GM03348 (cell line): ENCODE data around the gene RDX.
A peak's percentile ranks its signal among the peaks of the same experiment; 100 is the strongest.
"Not testable (repeated sequence)": the region's sequence is repeated elsewhere in the genome, so short reads cannot be mapped to it uniquely, and the experiment has no call there.

Source experiments
- DNase-seq: peaks from one replicate; pipeline ENCODE4 v3.0.0; 2012; ENCODE audit warnings: low spot score

RDX gene

GRCh38 chr11:110296226-110297075 lies at the start of gene RDX:
Gene RDX, minus strand, starts transcription at chr11:110296614. Its CDS starts 16,922 bp downstream, at chr11:110279692.
- DNase-seq: peak; percentile 98

DNA sequence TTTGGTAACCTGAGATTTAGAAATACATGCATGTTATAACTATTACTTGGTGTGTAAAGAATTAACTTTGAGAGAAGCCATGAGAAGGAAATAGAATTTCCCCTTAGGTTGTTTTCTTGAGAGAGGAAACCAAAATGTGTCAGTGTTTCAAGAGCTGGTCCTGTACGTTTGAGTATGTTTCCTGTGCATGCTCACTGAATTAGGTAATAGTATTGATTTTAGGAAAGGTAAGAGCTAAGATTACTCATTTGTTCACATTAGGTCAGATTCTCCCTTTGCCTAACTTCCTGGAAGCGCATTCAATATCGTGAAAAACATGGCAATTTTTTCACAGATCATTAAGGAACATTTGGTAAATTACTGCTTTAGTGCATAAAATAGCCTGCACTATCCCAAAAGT lies 49.3 kb upstream of the RDX start:
- no peak for DNase-seq

- no peak for DNase-seq
Measured at GRCh38 chr11:110340436-110340835, 44.0 kb upstream of the RDX start.

GRCh38 chr11:110339456-110340250 lies 43.2 kb upstream of the RDX start:
- DNase-seq: no peak

GRCh38 chr11:110338684-110339083 lies 42.3 kb upstream of the RDX start:
- DNase-seq: no peak

DNA sequence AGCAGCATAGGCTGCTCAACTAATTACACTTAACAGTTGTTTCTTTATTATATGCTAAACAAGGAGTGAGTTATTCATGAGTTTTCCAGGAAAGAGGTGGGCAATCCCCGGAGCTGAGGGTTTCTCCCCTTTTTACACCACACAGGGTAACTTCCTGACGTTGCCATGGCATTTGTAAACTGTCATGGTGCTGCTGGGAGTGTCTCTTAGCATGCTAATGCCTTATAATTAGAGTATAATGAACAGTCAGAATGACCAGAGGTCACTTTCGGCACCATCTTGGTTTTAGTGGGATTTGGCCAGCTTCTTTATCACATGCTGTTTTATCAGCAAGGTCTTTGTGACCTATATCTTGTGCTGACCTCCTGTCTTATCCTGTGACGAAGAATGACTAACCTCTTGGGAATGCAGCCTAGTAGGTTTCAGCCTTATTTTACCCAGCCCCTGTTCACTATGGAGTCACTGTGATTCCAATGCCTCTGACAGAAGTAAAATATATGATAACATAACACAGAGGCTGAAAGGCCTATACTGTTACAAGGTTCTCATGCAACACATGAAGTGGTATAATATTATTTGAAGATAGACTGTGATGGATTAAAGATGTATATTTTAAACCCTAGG lies 41.3 kb upstream of the RDX start:
- no peak for DNase-seq

DNA sequence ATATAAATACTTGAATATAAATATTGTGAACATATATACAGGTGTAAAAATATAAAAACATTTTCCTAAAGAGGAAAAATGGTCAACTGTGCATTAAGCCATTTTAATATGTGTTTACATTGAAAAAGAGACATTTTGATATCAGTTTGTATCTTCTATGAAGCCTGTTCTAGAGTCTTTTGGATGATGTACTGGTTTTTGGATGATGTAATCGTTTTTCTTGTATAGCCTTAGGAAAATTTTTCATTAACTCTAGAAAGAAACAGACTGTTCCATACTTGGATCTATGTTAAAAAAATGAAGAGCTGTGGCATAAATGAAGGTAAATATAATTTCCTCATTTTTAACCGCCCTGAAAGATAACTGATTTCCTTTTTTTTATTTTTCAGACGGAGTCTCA lies 39.6 kb upstream of the RDX start:
- DNase-seq: no peak

DNA sequence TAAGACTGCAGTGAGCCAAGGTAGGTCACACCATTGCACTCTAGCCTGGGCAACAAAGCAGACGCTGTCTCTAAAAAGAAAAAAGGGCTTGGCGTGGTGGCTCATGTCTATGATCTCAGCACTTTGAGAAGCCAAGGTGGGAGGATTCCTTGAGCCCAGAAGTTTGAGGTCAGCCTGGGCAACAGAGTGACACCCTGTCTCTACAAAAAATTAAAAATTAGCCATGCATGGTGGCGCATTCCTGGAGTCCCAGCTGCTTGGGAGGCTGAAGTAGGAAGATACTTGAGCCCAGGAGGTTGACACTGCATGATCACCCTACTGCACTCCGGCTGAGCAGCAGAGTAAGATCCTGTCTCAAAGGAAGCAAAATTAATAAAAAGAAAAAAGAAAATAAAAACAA lies 38.9 kb upstream of the RDX start:
- DNase-seq: no peak

DNA sequence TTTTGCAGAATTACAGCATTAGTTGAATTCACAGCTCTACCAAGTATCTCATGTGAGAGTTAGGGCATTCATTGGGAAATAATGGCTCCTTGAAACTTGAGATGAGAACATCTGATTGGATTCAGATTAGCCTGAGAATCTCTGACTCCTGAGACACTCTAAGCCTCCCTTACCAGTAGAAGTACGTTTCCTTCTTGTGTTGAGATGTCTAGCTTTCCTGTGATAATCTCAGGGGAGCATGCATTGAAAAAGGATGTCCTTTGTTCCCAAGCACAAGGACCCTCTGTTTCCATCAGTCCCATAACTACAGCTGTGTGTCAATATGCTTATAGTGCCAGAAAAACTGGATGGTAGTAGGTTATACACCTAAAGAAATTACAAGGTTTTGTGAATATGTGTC lies 35.2 kb upstream of the RDX start:
- DNase-seq: no peak

GRCh38 chr11:110329445-110329844 lies 33.0 kb upstream of the RDX start:
- DNase-seq: no peak

- DNase-seq: no peak
Measured at GRCh38 chr11:110327508-110327907, 31.1 kb upstream of the RDX start.

DNA sequence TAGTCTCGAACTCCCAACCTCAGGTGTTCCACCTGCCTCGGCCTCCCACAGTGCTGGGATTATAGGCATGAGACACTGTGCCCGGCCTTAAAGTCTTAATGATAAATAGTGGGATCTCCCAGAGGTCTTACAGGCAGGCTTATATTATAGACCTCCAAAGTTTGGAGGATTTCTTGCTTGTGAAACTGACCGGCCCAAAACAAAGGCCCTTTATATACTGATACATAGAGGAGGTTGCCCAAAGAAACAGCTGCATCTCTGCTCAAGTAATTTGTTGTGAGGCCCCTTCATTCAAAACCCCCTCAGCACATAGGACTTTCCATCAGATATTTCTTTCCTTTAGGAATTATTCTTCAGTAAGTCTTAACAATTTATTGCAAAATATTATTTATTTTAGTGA lies 27.4 kb upstream of the RDX start:
- no peak for DNase-seq

DNA sequence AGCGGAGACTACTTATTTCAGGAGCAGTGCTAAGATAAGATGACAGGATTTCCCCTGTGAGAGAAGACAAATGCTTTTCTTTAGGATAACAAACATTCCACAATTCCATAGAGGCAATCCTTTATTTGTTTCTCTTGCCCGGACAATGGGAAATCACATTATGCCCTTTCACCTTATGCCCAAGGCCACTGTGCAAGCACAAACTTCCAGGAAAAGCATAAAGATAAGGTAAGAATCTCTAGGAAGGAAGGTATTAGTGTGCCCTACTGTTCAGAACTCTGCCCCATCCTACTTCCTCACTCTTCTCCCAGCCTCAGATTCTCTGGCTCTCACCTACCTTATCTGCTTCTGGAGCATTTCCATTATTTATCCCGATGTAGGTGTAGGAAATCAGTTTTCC lies 23.1 kb upstream of the RDX start:
- DNase-seq: no peak

GRCh38 chr11:110318638-110319404 lies 22.4 kb upstream of the RDX start:
- no peak for DNase-seq

- no peak for DNase-seq
Measured at GRCh38 chr11:110317516-110317932, 21.1 kb upstream of the RDX start.

- DNase-seq: no peak
Measured at GRCh38 chr11:110314366-110315095, 18.1 kb upstream of the RDX start.

GRCh38 chr11:110312670-110313069 lies 16.3 kb upstream of the RDX start:
- no peak for DNase-seq

DNA sequence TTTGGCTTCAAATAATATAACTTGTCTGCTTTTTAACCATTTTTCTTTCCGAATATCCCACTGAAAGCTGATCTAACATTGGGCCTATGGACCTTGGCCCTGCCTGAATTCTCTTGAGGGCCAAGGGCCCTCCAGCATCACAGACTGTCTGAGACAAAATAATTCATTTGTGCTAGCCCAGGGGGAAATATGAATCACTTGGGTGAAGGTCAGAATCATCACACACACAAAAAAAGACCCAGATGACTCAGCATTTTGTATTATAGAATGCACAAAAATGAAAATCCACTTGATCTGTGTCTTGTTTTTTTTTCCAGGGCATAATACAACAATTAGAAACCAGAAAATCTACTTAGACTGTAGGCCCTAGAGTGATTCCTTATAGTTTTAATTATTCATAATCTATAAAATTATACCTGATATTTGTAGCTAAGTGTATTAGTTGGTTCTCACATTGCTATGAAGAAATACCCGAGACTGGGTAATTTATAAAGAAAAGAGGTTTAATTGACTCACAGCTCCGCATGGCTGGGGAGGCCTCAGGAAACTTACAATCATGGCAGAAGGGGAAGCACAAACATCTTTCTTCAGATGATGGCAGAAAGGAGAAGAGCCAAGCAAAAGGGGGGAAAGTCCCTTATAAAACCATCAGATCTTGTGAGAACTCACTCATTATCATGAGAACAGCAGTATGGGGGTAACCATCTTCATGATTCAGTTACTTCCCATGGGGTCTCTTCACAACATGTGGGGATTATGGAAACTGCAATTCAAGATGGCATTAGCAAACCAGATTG lies 15.6 kb upstream of the RDX start:
- DNase-seq: peak; percentile 23

- DNase-seq: no peak
Measured at GRCh38 chr11:110308071-110308470, 11.7 kb upstream of the RDX start.

DNA sequence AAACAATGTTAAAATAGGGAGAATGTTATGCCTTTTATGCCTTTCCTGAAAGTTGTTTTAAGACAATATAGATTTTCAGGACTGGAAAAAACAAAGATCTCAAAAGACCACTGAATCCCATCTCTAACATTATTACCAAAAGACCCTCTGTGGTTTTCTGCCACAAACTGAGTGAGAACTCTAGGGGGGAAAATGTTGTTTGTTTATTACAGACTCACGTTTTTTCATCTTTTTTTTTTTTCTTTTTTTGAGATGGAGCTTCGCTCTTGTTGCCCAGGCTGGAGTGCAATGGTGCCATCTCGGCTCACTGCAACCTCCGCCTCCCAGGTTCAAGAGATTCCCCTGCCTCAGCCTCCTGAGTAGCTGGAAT lies 9.6 kb upstream of the RDX start:
- DNase-seq: not testable (repeated sequence)
